Lower leg skin (tissue), 4 donors: ENCODE results near the gene KIF15. TPM values are rescaled to one million over a fixed set of nuclear protein-coding genes. Genes with fewer than 3 reads are reported as not detected.
"Not testable (repeated sequence)": the region's sequence is repeated elsewhere in the genome, so short reads cannot be mapped to it uniquely, and the experiment has no call there.

Experiments used
- DNase-seq, 2 donors: peaks; one replicate each; pipeline ENCODE4 v3.0.0-alpha.2; 2019; ENCODE audit warnings: low spot score in 2 of 2
- H3K4me3 ChIP-seq: fragments of 200-600 bp; sonication (generic); 2 replicates; pipeline ENCODE4 v1.5.1; 2017; ENCODE audit warnings: mild to moderate bottlenecking, low read depth; ENCODE audit not compliant: poor library complexity, severe bottlenecking
- POLR2A ChIP-seq, 2 donors: fragments of 450-650 bp; IDR thresholded peaks; one replicate each; pipeline ENCODE4 v1.6.1; 2016 to 2017; ENCODE audit warnings: antibody characterized with exemption in 2 of 2, mild to moderate bottlenecking in 1 of 2, moderate library complexity in 1 of 2
- WGBS, 2 donors: methylation state at CpG; one replicate each; pipeline ENCODE4 v1.1.5; 2018; 5-methylcytosine and 5-hydroxymethylcytosine counted together
- intact Hi-C: fragments of 100-400 bp; cut with DNase I; formaldehyde crosslinking; loops from one replicate; pipeline ENCODE4 v1.15.0; 2023; ENCODE audit warnings: low total_unique reads
- total RNA-seq, 4 donors: library from RNA; depleted of rRNA; stranded (reverse); fragments of >200 nt; gene quantifications; one replicate each; pipeline ENCODE4 v1.1.0, GENCODE V29; 2016
- TF ChIP-seq, protein P1 (sequence below), 3 donors: fragments of 450-650 bp; IDR thresholded peaks; one replicate each; pipeline ENCODE4 v1.5.1; 2016; ENCODE audit warnings: antibody characterized with exemption in 3 of 3, mild to moderate bottlenecking in 3 of 3, moderate library complexity in 2 of 3

KIF15 gene
- total RNA-seq, 4 donors from 2014 or later = 0.79 to 3.5 (median 2.4) TPM

DNA sequence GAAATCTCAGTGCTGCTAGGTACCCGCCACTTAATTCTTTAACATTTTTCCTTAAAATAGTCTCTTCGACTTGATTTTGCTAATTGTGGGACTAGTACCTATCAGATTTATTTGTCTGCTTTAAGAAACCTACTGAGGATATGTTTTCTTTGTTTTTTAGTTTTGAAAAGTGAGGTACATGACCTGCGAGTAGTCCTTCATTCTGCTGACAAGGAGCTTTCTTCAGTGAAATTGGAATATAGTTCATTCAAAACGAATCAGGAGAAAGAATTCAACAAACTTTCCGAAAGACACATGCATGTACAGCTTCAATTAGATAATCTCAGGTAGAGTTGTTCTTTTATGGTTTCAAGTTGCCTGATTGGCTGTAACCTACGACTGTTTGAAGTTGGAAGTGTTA is 53.2 kb downstream of the KIF15 start:
- no peak for DNase-seq
- intact Hi-C loops = no loop called here
- WGBS, 2 donors = 82 to 91% methylated on average over 6 of the region's 6 CpGs
- TF ChIP-seq POLR2A (IDR thresholded peaks at IDR 0.05) = no peak
- TF ChIP-seq, protein P1, sequence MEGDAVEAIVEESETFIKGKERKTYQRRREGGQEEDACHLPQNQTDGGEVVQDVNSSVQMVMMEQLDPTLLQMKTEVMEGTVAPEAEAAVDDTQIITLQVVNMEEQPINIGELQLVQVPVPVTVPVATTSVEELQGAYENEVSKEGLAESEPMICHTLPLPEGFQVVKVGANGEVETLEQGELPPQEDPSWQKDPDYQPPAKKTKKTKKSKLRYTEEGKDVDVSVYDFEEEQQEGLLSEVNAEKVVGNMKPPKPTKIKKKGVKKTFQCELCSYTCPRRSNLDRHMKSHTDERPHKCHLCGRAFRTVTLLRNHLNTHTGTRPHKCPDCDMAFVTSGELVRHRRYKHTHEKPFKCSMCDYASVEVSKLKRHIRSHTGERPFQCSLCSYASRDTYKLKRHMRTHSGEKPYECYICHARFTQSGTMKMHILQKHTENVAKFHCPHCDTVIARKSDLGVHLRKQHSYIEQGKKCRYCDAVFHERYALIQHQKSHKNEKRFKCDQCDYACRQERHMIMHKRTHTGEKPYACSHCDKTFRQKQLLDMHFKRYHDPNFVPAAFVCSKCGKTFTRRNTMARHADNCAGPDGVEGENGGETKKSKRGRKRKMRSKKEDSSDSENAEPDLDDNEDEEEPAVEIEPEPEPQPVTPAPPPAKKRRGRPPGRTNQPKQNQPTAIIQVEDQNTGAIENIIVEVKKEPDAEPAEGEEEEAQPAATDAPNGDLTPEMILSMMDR (IDR thresholded peaks at IDR 0.05) = no peak
- H3K4me3 ChIP-seq = no peak overlapping the region

DNA sequence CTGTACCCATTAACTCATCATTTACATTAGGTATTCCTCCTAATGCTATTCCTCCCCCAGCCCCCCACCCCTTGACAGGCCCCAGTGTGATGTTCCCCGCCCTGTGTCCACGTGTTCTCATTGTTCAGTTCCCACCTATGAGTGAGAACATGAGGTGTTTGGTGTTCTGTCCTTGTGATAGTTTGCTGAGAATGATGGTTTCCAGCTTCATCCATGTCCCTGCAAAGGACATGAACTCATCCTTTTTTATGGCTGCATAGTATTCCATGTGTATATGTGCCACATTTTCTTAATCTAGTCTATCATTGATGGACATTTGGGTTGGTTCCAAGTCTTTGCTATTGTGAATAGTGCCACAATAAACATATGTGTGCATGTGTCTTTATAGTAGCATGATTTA is 54.7 kb downstream of the KIF15 start:
- DNase-seq, intact Hi-C loops, H3K4me3 ChIP-seq: not testable (repeated sequence)
- WGBS, 2 donors = 98 to 100% methylated on average over 2 of the region's 2 CpGs

- H3K4me3 ChIP-seq, DNase-seq, intact Hi-C loops: not testable (repeated sequence)
- WGBS, 2 donors = 97 to 98% methylated on average over 7 to 29 of the region's 34 CpGs
Measured at GRCh38 chr3:44821206-44821605, 59.6 kb downstream of the KIF15 start.

GRCh38 chr3:44825264-44825925 is 63.8 kb downstream of the KIF15 start:
- intact Hi-C loops = no loop called here

GRCh38 chr3:44827196-44827595 is 65.6 kb downstream of the KIF15 start:
- 90 to 93% methylated on average over 3 of the region's 3 CpGs for WGBS, 2 donors
- H3K4me3 ChIP-seq = no peak overlapping the region
- no peak for DNase-seq
- TF ChIP-seq, protein P1 (IDR thresholded peaks at IDR 0.05) = no peak
- TF ChIP-seq POLR2A (IDR thresholded peaks at IDR 0.05) = no peak
- intact Hi-C loops = no loop called here

More at GRCh38 chr3:44825264-44825925, 63.8 kb downstream of the KIF15 start:
- no peak for DNase-seq
- TF ChIP-seq, protein P1 (IDR thresholded peaks at IDR 0.05) = no peak
- TF ChIP-seq POLR2A (IDR thresholded peaks at IDR 0.05) = no peak
- 94% methylated on average over 2 of the region's 2 CpGs for WGBS, 2 donors
- H3K4me3 ChIP-seq = no peak overlapping the region

DNA sequence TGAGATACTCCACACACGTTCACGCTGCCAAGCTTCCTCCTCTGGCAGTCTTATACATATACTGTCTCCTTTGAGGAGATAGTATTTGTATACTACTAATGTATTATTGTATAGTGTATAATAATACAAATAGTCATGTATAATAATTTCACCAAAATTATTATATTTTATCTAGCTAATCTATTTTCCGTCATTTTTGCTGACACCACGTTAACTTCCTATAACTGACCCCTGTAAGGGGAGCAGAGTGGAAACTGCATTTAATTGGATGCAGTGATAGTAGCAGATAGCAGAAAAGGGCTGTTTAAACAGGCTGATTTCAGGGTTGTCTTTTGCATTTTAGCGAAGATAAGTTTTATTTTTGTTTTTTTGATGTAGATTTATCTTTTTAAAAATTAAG is 69.6 kb downstream of the KIF15 start:
- WGBS, 2 donors = 94 to 96% methylated on average over 5 of the region's 5 CpGs
- TF ChIP-seq, protein P1 (IDR thresholded peaks at IDR 0.05) = no peak
- no peak for TF ChIP-seq POLR2A (IDR thresholded peaks at IDR 0.05)
- intact Hi-C loops = no loop called here

GRCh38 chr3:44832032-44832431 is 70.4 kb downstream of the KIF15 start:
- TF ChIP-seq, protein P1 (IDR thresholded peaks at IDR 0.05) = no peak
- no peak for TF ChIP-seq POLR2A (IDR thresholded peaks at IDR 0.05)
- WGBS, 2 donors = 96 to 97% methylated on average over 1 of the region's 1 CpG
- DNase-seq = no peak
- no peak overlapping the region for H3K4me3 ChIP-seq
- intact Hi-C loops = no loop called here

More for the DNA sequence above, 69.6 kb downstream of the KIF15 start:
- H3K4me3 ChIP-seq = no peak overlapping the region
- no peak for DNase-seq
